ENCODE results near the gene POU3F3.

The POU3F3 gene

GRCh38 chr2:104836265-104836664 lies 17.6 kb upstream of the POU3F3 start:
- Histone ChIP-seq H3K36me3 (replicated peaks) (no peaks in the 10 kb centered on the region), H3K27me3 (replicated peaks) (no peaks in the 10 kb centered on the region), H3K27ac (no peak overlapping the region), H3K4me3 (ENCODE audit: low read depth, low read length) (no peak overlapping the region)
- TF ChIP-seq, protein P1, sequence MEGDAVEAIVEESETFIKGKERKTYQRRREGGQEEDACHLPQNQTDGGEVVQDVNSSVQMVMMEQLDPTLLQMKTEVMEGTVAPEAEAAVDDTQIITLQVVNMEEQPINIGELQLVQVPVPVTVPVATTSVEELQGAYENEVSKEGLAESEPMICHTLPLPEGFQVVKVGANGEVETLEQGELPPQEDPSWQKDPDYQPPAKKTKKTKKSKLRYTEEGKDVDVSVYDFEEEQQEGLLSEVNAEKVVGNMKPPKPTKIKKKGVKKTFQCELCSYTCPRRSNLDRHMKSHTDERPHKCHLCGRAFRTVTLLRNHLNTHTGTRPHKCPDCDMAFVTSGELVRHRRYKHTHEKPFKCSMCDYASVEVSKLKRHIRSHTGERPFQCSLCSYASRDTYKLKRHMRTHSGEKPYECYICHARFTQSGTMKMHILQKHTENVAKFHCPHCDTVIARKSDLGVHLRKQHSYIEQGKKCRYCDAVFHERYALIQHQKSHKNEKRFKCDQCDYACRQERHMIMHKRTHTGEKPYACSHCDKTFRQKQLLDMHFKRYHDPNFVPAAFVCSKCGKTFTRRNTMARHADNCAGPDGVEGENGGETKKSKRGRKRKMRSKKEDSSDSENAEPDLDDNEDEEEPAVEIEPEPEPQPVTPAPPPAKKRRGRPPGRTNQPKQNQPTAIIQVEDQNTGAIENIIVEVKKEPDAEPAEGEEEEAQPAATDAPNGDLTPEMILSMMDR (IDR thresholded peaks at IDR 0.05; ENCODE audit: low read depth, low read length, missing control alignments), result no peak
- in situ Hi-C loops (cut with HindIII; ENCODE audit: low pct_ligation_motif_present, low sequenced_read_pairs), result no loop called here
- DNase-seq, result no peak

DNA sequence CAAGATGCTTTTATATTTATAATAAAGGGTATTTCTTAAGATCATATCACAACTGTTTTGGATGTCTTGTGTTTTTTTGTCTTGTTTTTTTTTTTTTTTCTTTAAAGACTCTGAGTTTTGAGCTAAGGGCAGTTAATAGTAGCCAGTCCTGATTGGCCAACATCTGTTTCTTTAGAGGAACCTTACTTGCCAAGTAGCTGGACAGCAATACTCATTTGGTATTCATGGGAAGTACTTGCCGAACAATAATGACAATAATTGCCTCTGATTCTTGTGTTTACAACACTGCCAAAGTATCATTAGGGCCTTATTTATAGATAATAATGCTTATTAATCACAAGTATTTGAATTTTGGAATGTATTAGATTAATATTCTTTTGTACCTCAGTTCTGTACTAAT lies 17.1 kb upstream of the POU3F3 start:
- no peaks in the 10 kb centered on the region for H3K36me3 ChIP-seq (replicated peaks)
- no peak overlapping the region for H3K4me3 ChIP-seq (ENCODE audit: low read depth, low read length)
- no peak for DNase-seq
- H3K27ac ChIP-seq, result no peak overlapping the region
- TF ChIP-seq, protein P1 (IDR thresholded peaks at IDR 0.05; ENCODE audit: low read depth, low read length, missing control alignments), result no peak
- in situ Hi-C loops (cut with HindIII; ENCODE audit: low pct_ligation_motif_present, low sequenced_read_pairs), result no loop called here
- peaks cover 4% of the 10 kb centered on the region for H3K27me3 ChIP-seq (replicated peaks)

- no peak overlapping the region for H3K4me3 ChIP-seq (ENCODE audit: low read depth, low read length)
- in situ Hi-C loops (cut with HindIII; ENCODE audit: low pct_ligation_motif_present, low sequenced_read_pairs), result no loop called here
- peaks cover 37% of the 10 kb centered on the region for H3K27me3 ChIP-seq (replicated peaks)
- no peak overlapping the region for H3K27ac ChIP-seq
- H3K36me3 ChIP-seq (replicated peaks), result no peaks in the 10 kb centered on the region
- DNase-seq, result no peak
- TF ChIP-seq, protein P1 (IDR thresholded peaks at IDR 0.05; ENCODE audit: low read depth, low read length, missing control alignments), result no peak
Measured at GRCh38 chr2:104840156-104840555, 13.8 kb upstream of the POU3F3 start.

DNA sequence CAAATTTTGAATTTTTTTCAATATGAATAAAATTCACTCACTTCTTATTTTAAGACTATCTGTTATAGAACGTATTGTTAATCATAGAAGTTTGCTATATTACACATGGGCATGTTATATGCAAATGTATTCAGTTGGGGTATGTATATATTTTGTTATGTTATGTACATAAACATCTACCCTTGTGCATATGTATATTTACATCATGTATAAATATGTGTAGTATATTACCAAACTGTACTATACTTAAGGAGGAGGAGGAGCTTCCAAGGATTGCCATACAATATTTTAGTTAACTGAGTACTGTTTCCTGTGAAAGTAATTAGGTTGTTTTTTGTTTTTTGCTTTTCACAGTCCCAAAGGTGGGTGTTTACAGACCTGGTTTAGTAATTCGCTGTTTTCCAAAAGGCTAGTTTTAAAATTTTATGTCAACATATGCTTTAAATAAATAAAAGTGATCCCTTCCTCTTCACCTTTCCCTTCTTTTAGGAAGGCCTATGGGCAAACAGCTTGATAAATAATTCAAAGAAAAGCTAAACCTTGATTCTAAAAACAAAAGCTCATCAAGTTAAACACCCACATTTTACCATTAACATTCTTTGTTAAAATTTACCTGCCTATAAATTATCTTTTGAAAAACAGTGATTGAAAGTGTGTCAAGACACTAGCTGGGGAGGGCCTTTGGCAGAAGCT lies 12.9 kb upstream of the POU3F3 start:
- H3K27ac ChIP-seq, result no peak overlapping the region
- no peaks in the 10 kb centered on the region for H3K36me3 ChIP-seq (replicated peaks)
- in situ Hi-C loops (cut with HindIII; ENCODE audit: low pct_ligation_motif_present, low sequenced_read_pairs), result no loop called here
- no peak overlapping the region for H3K4me3 ChIP-seq (ENCODE audit: low read depth, low read length)
- TF ChIP-seq, protein P1 (IDR thresholded peaks at IDR 0.05; ENCODE audit: low read depth, low read length, missing control alignments), result no peak
- no peak for DNase-seq
- H3K27me3 ChIP-seq (replicated peaks), result peaks cover 46% of the 10 kb centered on the region

DNA sequence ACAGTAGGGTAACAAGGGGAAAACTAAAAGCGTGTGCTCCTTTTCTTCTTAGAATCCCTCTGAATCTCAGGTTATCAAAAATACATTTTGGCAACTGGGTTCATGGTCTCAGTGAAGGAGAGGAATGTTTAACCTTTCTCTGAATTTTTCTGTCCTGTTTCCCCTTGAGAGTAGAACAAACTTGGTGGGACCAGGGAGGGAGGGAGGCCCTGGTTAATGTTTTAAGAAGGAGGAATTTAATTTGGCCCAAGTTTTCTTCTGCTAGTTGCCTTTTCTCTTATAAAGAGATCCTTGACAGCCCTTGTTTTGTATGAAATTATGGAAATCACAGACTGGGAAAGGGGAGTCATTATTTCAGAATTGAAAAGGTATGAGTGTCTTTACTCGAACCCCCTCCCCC lies 12.2 kb upstream of the POU3F3 start:
- in situ Hi-C loops (cut with HindIII; ENCODE audit: low pct_ligation_motif_present, low sequenced_read_pairs), result no loop called here
- Histone ChIP-seq H3K4me3 (ENCODE audit: low read depth, low read length) (no peak overlapping the region), H3K27me3 (replicated peaks) (peaks cover 53% of the 10 kb centered on the region), H3K36me3 (replicated peaks) (no peaks in the 10 kb centered on the region), H3K27ac (no peak overlapping the region)
- no peak for DNase-seq
- TF ChIP-seq, protein P1 (IDR thresholded peaks at IDR 0.05; ENCODE audit: low read depth, low read length, missing control alignments), result no peak
